H9 (cell line): ENCODE results near the gene PEPD. TPM values are rescaled to one million over a fixed set of nuclear protein-coding genes. Genes with fewer than 3 reads are reported as not detected.

ENCODE experiments used
- DNase-seq: peaks from one replicate; pipeline ENCODE4 v3.0.0-alpha.2; 2017
- H2AFZ ChIP-seq: one replicate; pipeline ENCODE4 v1.6.1; 2013; ENCODE audit warnings: mild to moderate bottlenecking, low read length, control low read depth, moderate library complexity
- H2AK5ac ChIP-seq: 2 replicates; pipeline ENCODE4 v1.6.1; 2013; ENCODE audit warnings: low read length, control low read depth, mixed read lengths; ENCODE audit not compliant: insufficient read length
- H2BK120ac ChIP-seq: one replicate; pipeline ENCODE4 v1.6.1; 2013; ENCODE audit warnings: low read depth, mild to moderate bottlenecking, low read length, control low read depth, inconsistent platforms; ENCODE audit not compliant: poor library complexity, severe bottlenecking
- H2BK12ac ChIP-seq: 2 replicates; pipeline ENCODE4 v1.6.1; 2013; ENCODE audit warnings: low read length, control low read depth, mixed read lengths, low read depth; ENCODE audit not compliant: insufficient read length
- H2BK15ac ChIP-seq: 2 replicates; pipeline ENCODE4 v1.6.1; 2013; ENCODE audit warnings: low read depth, low read length, control low read depth
- H2BK20ac ChIP-seq: one replicate; pipeline ENCODE4 v1.6.1; 2013; ENCODE audit warnings: low read depth, mild to moderate bottlenecking, low read length, control low read depth, inconsistent platforms; ENCODE audit not compliant: poor library complexity, severe bottlenecking
- H2BK5ac ChIP-seq: 2 replicates; pipeline ENCODE4 v1.6.1; 2013; ENCODE audit warnings: low read length, control low read depth, mixed read lengths; ENCODE audit not compliant: insufficient read length
- H3K14ac ChIP-seq: 2 replicates; pipeline ENCODE4 v1.6.1; 2013; ENCODE audit warnings: low read length, control low read depth; ENCODE audit not compliant: insufficient read depth
- H3K18ac ChIP-seq: 2 replicates; pipeline ENCODE4 v1.6.1; 2013; ENCODE audit warnings: low read depth, mild to moderate bottlenecking, mixed read lengths, low read length, control low read depth; ENCODE audit not compliant: insufficient read length
- H3K23ac ChIP-seq: 2 replicates; pipeline ENCODE4 v1.6.1; 2013; ENCODE audit warnings: low read length, control low read depth, mixed read lengths, low read depth; ENCODE audit not compliant: insufficient read length
- H3K23me2 ChIP-seq: 2 replicates; pipeline ENCODE4 v1.6.1; 2013; ENCODE audit warnings: low read depth, mild to moderate bottlenecking, mixed read lengths, low read length, control low read depth; ENCODE audit not compliant: insufficient read length, poor library complexity, severe bottlenecking
- H3K27ac ChIP-seq: 2 replicates; pipeline ENCODE4 v1.5.1; 2013; ENCODE audit warnings: low read length, control low read depth, mixed read lengths, low read depth; ENCODE audit not compliant: insufficient read length
- H3K27me3 ChIP-seq: 2 replicates; pipeline ENCODE4 v1.6.1; 2013; ENCODE audit warnings: low read length, control low read depth, inconsistent platforms; ENCODE audit not compliant: insufficient read depth
- H3K4ac ChIP-seq: 2 replicates; pipeline ENCODE4 v1.6.1; 2013; ENCODE audit warnings: low read depth, mild to moderate bottlenecking, control low read depth, inconsistent platforms, low read length, moderate library complexity
- H3K4me1 ChIP-seq: 2 replicates; pipeline ENCODE4 v1.6.1; 2013; ENCODE audit warnings: low read length, control low read depth, inconsistent platforms; ENCODE audit not compliant: insufficient read depth
- H3K4me2 ChIP-seq: 2 replicates; pipeline ENCODE4 v1.6.1; 2013; ENCODE audit warnings: low read length, control low read depth, mixed read lengths; ENCODE audit not compliant: insufficient read length, insufficient read depth
- H3K56ac ChIP-seq: 2 replicates; pipeline ENCODE4 v1.6.1; 2013; ENCODE audit warnings: low read depth, mild to moderate bottlenecking, mixed read lengths, low read length, control low read depth; ENCODE audit not compliant: insufficient read length
- H3K79me1 ChIP-seq: 2 replicates; pipeline ENCODE4 v1.6.1; 2013; ENCODE audit warnings: low read depth, mild to moderate bottlenecking, moderate library complexity, low read length, control low read depth, inconsistent platforms; ENCODE audit not compliant: insufficient read depth, poor library complexity, severe bottlenecking
- H3K79me2 ChIP-seq: 2 replicates; pipeline ENCODE4 v1.6.1; 2013; ENCODE audit warnings: low read length, control low read depth, inconsistent platforms; ENCODE audit not compliant: insufficient read depth
- H3K9ac ChIP-seq: 2 replicates; pipeline ENCODE4 v1.6.1; 2013; ENCODE audit warnings: low read length, control low read depth, mixed read lengths; ENCODE audit not compliant: insufficient read length; ENCODE audit errors: extremely low read depth
- H3K9me3 ChIP-seq: one replicate; pipeline ENCODE4 v1.6.1; 2013; ENCODE audit warnings: low read depth, low read length, inconsistent platforms; ENCODE audit not compliant: control insufficient read depth
- H3T11ph ChIP-seq: one replicate; pipeline ENCODE4 v1.6.1; 2013; ENCODE audit warnings: mild to moderate bottlenecking, low read length, control low read depth, inconsistent platforms
- H4K20me1 ChIP-seq: one replicate; pipeline ENCODE4 v1.6.1; 2013; ENCODE audit not compliant: control insufficient read depth, insufficient read length, insufficient read depth
- H4K5ac ChIP-seq: 2 replicates; pipeline ENCODE4 v1.6.1; 2013; ENCODE audit warnings: low read depth, mild to moderate bottlenecking, mixed read lengths, low read length, control low read depth; ENCODE audit not compliant: insufficient read length
- H4K8ac ChIP-seq: replicated peaks from 2 replicates; pipeline ENCODE4 v1.6.1; 2013; ENCODE audit warnings: low read length, control low read depth, mixed read lengths, low read depth; ENCODE audit not compliant: insufficient read length
- H4K91ac ChIP-seq: 2 replicates; pipeline ENCODE4 v1.6.1; 2013; ENCODE audit warnings: low read depth, mild to moderate bottlenecking, moderate library complexity, mixed read lengths, low read length, control low read depth; ENCODE audit not compliant: insufficient read length
- H3K27ac Mint-ChIP-seq, 3 experiments: 2 replicates in 2 of 3; 3 replicates in 1 of 3; pipeline ENCODE4 v1.8.0; 2020 to 2021; ENCODE audit warnings: mixed read lengths in 3 of 3, mild to moderate bottlenecking in 1 of 3, moderate library complexity in 1 of 3
- H3K27me3 Mint-ChIP-seq: 2 replicates; pipeline ENCODE4 v1.8.0; 2021; ENCODE audit warnings: low read depth, mild to moderate bottlenecking, moderate library complexity, mixed read lengths
- H3K36me3 Mint-ChIP-seq, 3 experiments: 2 replicates in 2 of 3; 3 replicates in 1 of 3; pipeline ENCODE4 v1.8.0; 2020 to 2021; ENCODE audit warnings: low read depth in 3 of 3, mixed read lengths in 3 of 3; ENCODE audit not compliant: insufficient read depth in 1 of 3
- H3K4me1 Mint-ChIP-seq, 2 experiments: 2 replicates each; pipeline ENCODE4 v1.8.0; 2020; ENCODE audit warnings: mixed read lengths in 2 of 2
- H3K4me3 Mint-ChIP-seq, 2 experiments: 2 replicates in 1 of 2; 3 replicates in 1 of 2; pipeline ENCODE4 v1.8.0; 2020 to 2021; ENCODE audit warnings: mild to moderate bottlenecking in 2 of 2, mixed read lengths in 2 of 2, moderate library complexity in 1 of 2
- H3K9me3 Mint-ChIP-seq, 2 experiments: 2 replicates in 1 of 2; 3 replicates in 1 of 2; pipeline ENCODE4 v1.8.0; 2020; ENCODE audit warnings: mild to moderate bottlenecking in 2 of 2, mixed read lengths in 2 of 2, moderate library complexity in 1 of 2
- WGBS: extraction: QIAGEN DNeasy Blood & Tissue Kit; methylation state at CpG from one replicate; pipeline ENCODE4 v1.1.7; 2013; ENCODE audit warnings: missing lambda C conversion rate, low lambda C conversion rate, mixed read lengths; ENCODE audit not compliant: insufficient read length; ENCODE audit errors: extremely low coverage; 5-methylcytosine and 5-hydroxymethylcytosine counted together
- total RNA-seq: library from RNA; stranded (reverse); gene quantifications from 2 replicates; pipeline ENCODE4 v1.2.1, GENCODE V29; 2021
- TF ChIP-seq, protein P1 (sequence below): fragments of 200-600 bp; sonication (generic); conservative IDR thresholded peaks from 3 replicates; pipeline ENCODE4 v1.8.0; 2021; ENCODE audit warnings: antibody characterized with exemption, mild to moderate bottlenecking

The PEPD gene
- total RNA-seq, 1 experiment from 2014 or later, result 52.8 TPM

- Histone ChIP-seq H2BK20ac (no peak overlapping the region), H4K91ac (no peak overlapping the region), H4K5ac (no peak overlapping the region), H3K23ac (no peak overlapping the region), H3K79me1 (no peaks in the 10 kb centered on the region), H4K20me1 (no peaks in the 10 kb centered on the region), H2AFZ (no peak overlapping the region), H3K27ac (no peak overlapping the region), H2AK5ac (no peak overlapping the region), H3K14ac (no peak overlapping the region; the same call in 1 of the 2 replicates), H3K56ac (no peak overlapping the region), H3K9me3 (no peaks in the 10 kb centered on the region), H3T11ph (no peak overlapping the region), H3K4ac (no peak overlapping the region), H3K27me3 (no peaks in the 10 kb centered on the region), H2BK5ac (no peak overlapping the region), H3K79me2 (no peaks in the 10 kb centered on the region), H4K8ac (no peak overlapping the region), H3K9ac (no peak overlapping the region), H2BK15ac (no peak overlapping the region), H3K18ac (no peak overlapping the region), H2BK120ac (no peak overlapping the region), H3K4me1 (no peaks in the 10 kb centered on the region), H3K4me2 (no peak overlapping the region), H2BK12ac (no peak overlapping the region), H3K23me2 (no peaks in the 10 kb centered on the region)
- TF ChIP-seq, protein P1, sequence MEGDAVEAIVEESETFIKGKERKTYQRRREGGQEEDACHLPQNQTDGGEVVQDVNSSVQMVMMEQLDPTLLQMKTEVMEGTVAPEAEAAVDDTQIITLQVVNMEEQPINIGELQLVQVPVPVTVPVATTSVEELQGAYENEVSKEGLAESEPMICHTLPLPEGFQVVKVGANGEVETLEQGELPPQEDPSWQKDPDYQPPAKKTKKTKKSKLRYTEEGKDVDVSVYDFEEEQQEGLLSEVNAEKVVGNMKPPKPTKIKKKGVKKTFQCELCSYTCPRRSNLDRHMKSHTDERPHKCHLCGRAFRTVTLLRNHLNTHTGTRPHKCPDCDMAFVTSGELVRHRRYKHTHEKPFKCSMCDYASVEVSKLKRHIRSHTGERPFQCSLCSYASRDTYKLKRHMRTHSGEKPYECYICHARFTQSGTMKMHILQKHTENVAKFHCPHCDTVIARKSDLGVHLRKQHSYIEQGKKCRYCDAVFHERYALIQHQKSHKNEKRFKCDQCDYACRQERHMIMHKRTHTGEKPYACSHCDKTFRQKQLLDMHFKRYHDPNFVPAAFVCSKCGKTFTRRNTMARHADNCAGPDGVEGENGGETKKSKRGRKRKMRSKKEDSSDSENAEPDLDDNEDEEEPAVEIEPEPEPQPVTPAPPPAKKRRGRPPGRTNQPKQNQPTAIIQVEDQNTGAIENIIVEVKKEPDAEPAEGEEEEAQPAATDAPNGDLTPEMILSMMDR, result no peak
- Mint-ChIP-seq H3K4me3 (no peak overlapping the region), H3K36me3 (no peaks in the 10 kb centered on the region; a peak in 2 of 7 replicates), H3K4me1 (peaks cover 6 to 11% of the 10 kb centered on the region in 2 experiments), H3K9me3 (no peaks in the 10 kb centered on the region), H3K27ac (0 out of 7 replicates have a peak overlapping the region, but pooled peaks of 1 of the 3 experiments have one; percentile 44), H3K27me3 (no peaks in the 10 kb centered on the region)
- DNase-seq, result no peak
- WGBS, result no CpG with 5 or more reads among the region's 12 CpGs
Measured at GRCh38 chr19:33407716-33408115, 113.9 kb downstream of the PEPD start.
